Fibroblast of lung (primary cell): ENCODE data around the gene DARS1. TPM values are rescaled to one million over a fixed set of nuclear protein-coding genes. Genes with fewer than 3 reads are reported as not detected.

Source experiments
- DNase-seq, 2 donors: peaks; one replicate each; pipeline versions ENCODE4 v3.0.0 to v3.0.0-alpha.2; 2010; ENCODE audit warnings: low read depth in 2 of 2
- H2AFZ ChIP-seq: 2 replicates; pipeline ENCODE4 v1.5.1; 2012; ENCODE audit warnings: low read length, control low read depth, inconsistent platforms
- H3K27ac ChIP-seq: 2 replicates; pipeline ENCODE4 v1.5.1; 2011; ENCODE audit warnings: low read length, control low read depth; ENCODE audit not compliant: insufficient read depth
- H3K27me3 ChIP-seq: 2 replicates; pipeline ENCODE4 v1.5.1; 2011; ENCODE audit warnings: mild to moderate bottlenecking, low read length; ENCODE audit not compliant: control insufficient read depth, insufficient read depth
- H3K36me3 ChIP-seq: 2 replicates; pipeline ENCODE4 v1.5.1; 2011; ENCODE audit warnings: low read length; ENCODE audit not compliant: control insufficient read depth, insufficient read depth
- H3K4me1 ChIP-seq: 2 replicates; pipeline ENCODE4 v1.5.1; 2011; ENCODE audit warnings: low read length; ENCODE audit not compliant: control insufficient read depth, insufficient read depth; ENCODE audit errors: extremely low read depth
- H3K4me2 ChIP-seq: 2 replicates; pipeline ENCODE4 v1.5.1; 2011; ENCODE audit warnings: low read length, control low read depth; ENCODE audit not compliant: insufficient read depth; ENCODE audit errors: extremely low read depth
- H3K4me3 ChIP-seq, 4 experiments: fragments of 200-600 bp in 1 of 4; sonication (generic) in 1 of 4; replicated peaks in 1 of 4; 2 replicates each; pipeline ENCODE4 v1.5.1; 2011 to 2016; ENCODE audit warnings: low read length in 4 of 4, low read depth in 3 of 4, mild to moderate bottlenecking in 3 of 4, control low read depth in 2 of 4, inconsistent platforms in 1 of 4, mixed read lengths in 1 of 4; ENCODE audit not compliant: insufficient read depth in 1 of 4; ENCODE audit errors: control extremely low read depth in 1 of 4
- H3K79me2 ChIP-seq: 2 replicates; pipeline ENCODE4 v1.5.1; 2012; ENCODE audit warnings: mild to moderate bottlenecking, low read length, inconsistent platforms; ENCODE audit not compliant: control insufficient read depth, insufficient read depth
- H3K9ac ChIP-seq: 2 replicates; pipeline ENCODE4 v1.5.1; 2011; ENCODE audit warnings: mild to moderate bottlenecking, low read length, control low read depth; ENCODE audit not compliant: insufficient read depth
- H3K9me3 ChIP-seq: 2 replicates; pipeline ENCODE4 v1.5.1; 2012; ENCODE audit warnings: low read depth, low read length; ENCODE audit not compliant: control insufficient read depth, insufficient read depth
- H4K20me1 ChIP-seq: 2 replicates; pipeline ENCODE4 v1.5.1; 2011; ENCODE audit warnings: low read length; ENCODE audit not compliant: control insufficient read depth, insufficient read depth; ENCODE audit errors: extremely low read depth
- EZH2 ChIP-seq: IDR thresholded peaks from 2 replicates; pipeline ENCODE4 v1.5.1; 2012; ENCODE audit warnings: low read length, control low read depth, mild to moderate bottlenecking; ENCODE audit errors: missing control alignments
- polyA plus RNA-seq, 2 donors: library from polyadenylated mRNA; depleted of rRNA in 1 of 2; stranded (reverse) in 1 of 2; unstranded in 1 of 2; fragments of >200 nt; gene quantifications; 2 replicates each; pipeline ENCODE4 v1.2.1, GENCODE V29; 2011 to 2012; ENCODE audit warnings: missing spikeins in 1 of 2
- total RNA-seq: library from RNA; depleted of rRNA; stranded (reverse); fragments of >200 nt; gene quantifications from 2 replicates; pipeline ENCODE4 v1.2.1, GENCODE V29; 2014
- TF ChIP-seq, protein P1 (sequence below), 2 donors: IDR thresholded peaks in 1 of 2; conservative IDR thresholded peaks in 1 of 2; 1 replicate in 1 of 2; 2 replicates in 1 of 2; pipeline ENCODE4 v1.5.1; 2011 to 2012; ENCODE audit warnings: low read length in 2 of 2, control low read depth in 1 of 2, inconsistent platforms in 1 of 2, low read depth in 1 of 2, mild to moderate bottlenecking in 1 of 2

Gene DARS1
- total and polyA plus RNA-seq, 2 donors (not counting 1 experiment from before 2014, with no cell fraction given) = 75.5 to 110 TPM

GRCh38 chr2:135952891-135953290 lies 32.5 kb downstream of the DARS1 start:
- no peaks in the 10 kb centered on the region for H3K4me1 ChIP-seq
- no peak overlapping the region for H3K9ac ChIP-seq
- peak; percentile 46 to 56 for DNase-seq
- H3K27me3 ChIP-seq = no peaks in the 10 kb centered on the region
- no peak overlapping the region for H2AFZ ChIP-seq
- H4K20me1 ChIP-seq = no peaks in the 10 kb centered on the region
- no peak for TF ChIP-seq EZH2
- TF ChIP-seq, protein P1, sequence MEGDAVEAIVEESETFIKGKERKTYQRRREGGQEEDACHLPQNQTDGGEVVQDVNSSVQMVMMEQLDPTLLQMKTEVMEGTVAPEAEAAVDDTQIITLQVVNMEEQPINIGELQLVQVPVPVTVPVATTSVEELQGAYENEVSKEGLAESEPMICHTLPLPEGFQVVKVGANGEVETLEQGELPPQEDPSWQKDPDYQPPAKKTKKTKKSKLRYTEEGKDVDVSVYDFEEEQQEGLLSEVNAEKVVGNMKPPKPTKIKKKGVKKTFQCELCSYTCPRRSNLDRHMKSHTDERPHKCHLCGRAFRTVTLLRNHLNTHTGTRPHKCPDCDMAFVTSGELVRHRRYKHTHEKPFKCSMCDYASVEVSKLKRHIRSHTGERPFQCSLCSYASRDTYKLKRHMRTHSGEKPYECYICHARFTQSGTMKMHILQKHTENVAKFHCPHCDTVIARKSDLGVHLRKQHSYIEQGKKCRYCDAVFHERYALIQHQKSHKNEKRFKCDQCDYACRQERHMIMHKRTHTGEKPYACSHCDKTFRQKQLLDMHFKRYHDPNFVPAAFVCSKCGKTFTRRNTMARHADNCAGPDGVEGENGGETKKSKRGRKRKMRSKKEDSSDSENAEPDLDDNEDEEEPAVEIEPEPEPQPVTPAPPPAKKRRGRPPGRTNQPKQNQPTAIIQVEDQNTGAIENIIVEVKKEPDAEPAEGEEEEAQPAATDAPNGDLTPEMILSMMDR (conservative IDR thresholded peaks at IDR 0.05 in 1 of 2, IDR thresholded peaks at IDR 0.05 in 1 of 2; ENCODE audit: low read depth in 1 of 2, low read length in 2 of 2) = no peak
- no peaks in the 10 kb centered on the region for H3K79me2 ChIP-seq
- no peak overlapping the region for H3K4me3 ChIP-seq
- no peak overlapping the region for H3K27ac ChIP-seq
- no peaks in the 10 kb centered on the region for H3K9me3 ChIP-seq
- H3K36me3 ChIP-seq = no peaks in the 10 kb centered on the region
- H3K4me2 ChIP-seq = no peak overlapping the region

- Histone ChIP-seq H3K9ac (no peak overlapping the region), H3K79me2 (no peaks in the 10 kb centered on the region), H3K4me2 (no peak overlapping the region), H2AFZ (no peak overlapping the region), H4K20me1 (no peaks in the 10 kb centered on the region), H3K27me3 (no peaks in the 10 kb centered on the region), H3K27ac (no peak overlapping the region), H3K4me3 (no peak overlapping the region), H3K4me1 (no peaks in the 10 kb centered on the region), H3K36me3 (no peaks in the 10 kb centered on the region), H3K9me3 (no peaks in the 10 kb centered on the region)
- DNase-seq = no peak
- TF ChIP-seq EZH2 = no peak
- TF ChIP-seq, protein P1 (conservative IDR thresholded peaks at IDR 0.05 in 1 of 2, IDR thresholded peaks at IDR 0.05 in 1 of 2; ENCODE audit: low read depth in 1 of 2, low read length in 2 of 2) = no peak
Measured at GRCh38 chr2:135951041-135951583, 34.3 kb downstream of the DARS1 start.

- H3K4me3 ChIP-seq = no peak overlapping the region
- H3K4me2 ChIP-seq = peak overlapping the region; percentile 17
- H3K9me3 ChIP-seq = no peaks in the 10 kb centered on the region
- no peak overlapping the region for H3K27ac ChIP-seq
- H3K4me1 ChIP-seq = no peaks in the 10 kb centered on the region
- H3K9ac ChIP-seq = no peak overlapping the region
- no peaks in the 10 kb centered on the region for H3K27me3 ChIP-seq
- no peaks in the 10 kb centered on the region for H3K79me2 ChIP-seq
- no peak for TF ChIP-seq EZH2
- H2AFZ ChIP-seq = no peak overlapping the region
- DNase-seq = no peak
- no peaks in the 10 kb centered on the region for H3K36me3 ChIP-seq
- H4K20me1 ChIP-seq = no peaks in the 10 kb centered on the region
Measured at GRCh38 chr2:135949451-135950234, 35.8 kb downstream of the DARS1 start.
